IgD-negative memory B cell (primary cell): Measurements from ENCODE around the gene TBCC. TPM values are rescaled to one million over a fixed set of nuclear protein-coding genes. Genes with fewer than 3 reads are reported as not detected.

Experiments used
- H3K27ac Mint-ChIP-seq, 3 donors: one replicate each; pipeline ENCODE4 v1.8.0; 2020 to 2022; ENCODE audit warnings: mild to moderate bottlenecking in 3 of 3, mixed read lengths in 3 of 3, moderate library complexity in 1 of 3
- H3K27me3 Mint-ChIP-seq: one replicate; pipeline ENCODE4 v1.8.0; 2021; ENCODE audit warnings: mixed read lengths
- H3K36me3 Mint-ChIP-seq: one replicate; pipeline ENCODE4 v1.8.0; 2020; ENCODE audit warnings: mild to moderate bottlenecking, mixed read lengths
- H3K4me1 Mint-ChIP-seq, 3 donors: one replicate each; pipeline ENCODE4 v1.8.0; 2020 to 2022; ENCODE audit warnings: mixed read lengths in 3 of 3, mild to moderate bottlenecking in 1 of 3
- H3K4me3 Mint-ChIP-seq, 4 donors: one replicate each; pipeline ENCODE4 v1.8.0; 2020 to 2022; ENCODE audit warnings: mild to moderate bottlenecking in 4 of 4, mixed read lengths in 4 of 4, moderate library complexity in 3 of 4
- H3K9me3 Mint-ChIP-seq, 3 donors: one replicate each; pipeline ENCODE4 v1.8.0; 2020 to 2021; ENCODE audit warnings: mixed read lengths in 3 of 3, mild to moderate bottlenecking in 1 of 3
- polyA plus RNA-seq: library from polyadenylated mRNA; unstranded; fragments of 300-500 nt; fragmentation: Illumina TruSeq; gene quantifications from one replicate; pipeline ENCODE4 v1.2.3, GENCODE V29; 2021

Gene TBCC
- polyA plus RNA-seq, 1 donor from 2014 or later = 67.2 TPM

GRCh38 chr6:42729731-42730130, 16.2 kb downstream of the TBCC start:
- Mint-ChIP-seq H3K36me3 (no peaks in the 10 kb centered on the region), H3K27ac (no peak overlapping the region), H3K27me3 (no peaks in the 10 kb centered on the region), H3K4me1 (peaks cover 10 to 13% (median 13%) of the 10 kb centered on the region in 3 donors), H3K9me3 (no peaks in the 10 kb centered on the region), H3K4me3 (no peak overlapping the region)

GRCh38 chr6:42727627-42728026, 18.3 kb downstream of the TBCC start:
- Mint-ChIP-seq H3K4me1 (peaks cover 10 to 13% (median 13%) of the 10 kb centered on the region in 3 donors), H3K4me3 (peak overlapping the region; percentile 70 to 87 (median 82)), H3K27me3 (no peaks in the 10 kb centered on the region), H3K36me3 (no peaks in the 10 kb centered on the region), H3K27ac (no peak overlapping the region), H3K9me3 (no peaks in the 10 kb centered on the region)

- H3K36me3 Mint-ChIP-seq = no peaks in the 10 kb centered on the region
- peaks cover 10 to 13% (median 13%) of the 10 kb centered on the region in 3 donors for H3K4me1 Mint-ChIP-seq
- no peaks in the 10 kb centered on the region for H3K27me3 Mint-ChIP-seq
- H3K9me3 Mint-ChIP-seq = no peaks in the 10 kb centered on the region
- peak overlapping the region; percentile 21 to 93 (median 90) for H3K27ac Mint-ChIP-seq
- H3K4me3 Mint-ChIP-seq = peak overlapping the region; percentile 78 to 95 (median 90)
Measured at GRCh38 chr6:42727087-42727611, 18.8 kb downstream of the TBCC start.

- Mint-ChIP-seq H3K27me3 (no peaks in the 10 kb centered on the region), H3K9me3 (no peaks in the 10 kb centered on the region), H3K36me3 (no peaks in the 10 kb centered on the region), H3K4me3 (peak overlapping the region; percentile 78 to 95 (median 90)), H3K4me1 (peaks cover 10 to 13% (median 13%) of the 10 kb centered on the region in 3 donors), H3K27ac (peak overlapping the region; percentile 21 to 93 (median 90))
Measured at GRCh38 chr6:42726485-42727086, 19.3 kb downstream of the TBCC start.

- no peaks in the 10 kb centered on the region for H3K9me3 Mint-ChIP-seq
- H3K4me3 Mint-ChIP-seq = peak overlapping the region in 3 of 4 donors; percentile 78 to 95 (median 94)
- H3K36me3 Mint-ChIP-seq = no peaks in the 10 kb centered on the region
- H3K4me1 Mint-ChIP-seq = peaks cover 10 to 13% (median 13%) of the 10 kb centered on the region in 3 donors
- peak overlapping the region in 2 of 3 donors; percentile 21 to 90 for H3K27ac Mint-ChIP-seq
- H3K27me3 Mint-ChIP-seq = peaks cover 3% of the 10 kb centered on the region
Measured at GRCh38 chr6:42726026-42726425, 19.9 kb downstream of the TBCC start.

- Mint-ChIP-seq H3K9me3 (no peaks in the 10 kb centered on the region), H3K27me3 (peaks cover 3% of the 10 kb centered on the region), H3K27ac (no peak overlapping the region)
Measured at GRCh38 chr6:42724825-42725224, 21.1 kb downstream of the TBCC start.

GRCh38 chr6:42722497-42722896, 23.4 kb downstream of the TBCC start, which contains the start of gene PRPH2:
TSS of gene PRPH2 (minus strand) at chr6:42722597. CDS start at chr6:42722334, 263 bp downstream.
- Mint-ChIP-seq H3K36me3 (no peaks in the 10 kb centered on the region), H3K4me3 (peak within 1 kb of the TSS in 1 of 4 donors; percentile 55), H3K27ac (no peak within 1 kb of the TSS), H3K4me1 (peaks cover 10 to 13% (median 12%) of the 10 kb centered on the region in 3 donors), H3K9me3 (no peaks in the 10 kb centered on the region), H3K27me3 (peaks cover 3% of the 10 kb centered on the region)

More at GRCh38 chr6:42724825-42725224, 21.1 kb downstream of the TBCC start:
- no peak overlapping the region for H3K4me3 Mint-ChIP-seq
- no peaks in the 10 kb centered on the region for H3K36me3 Mint-ChIP-seq
- peaks cover 10 to 13% (median 13%) of the 10 kb centered on the region in 3 donors for H3K4me1 Mint-ChIP-seq

- H3K36me3 Mint-ChIP-seq = no peaks in the 10 kb centered on the region
- no peaks in the 10 kb centered on the region for H3K9me3 Mint-ChIP-seq
- peaks cover 0 to under 1% (median 0%) of the 10 kb centered on the region in 3 donors for H3K4me1 Mint-ChIP-seq
- no peak overlapping the region for H3K4me3 Mint-ChIP-seq
- no peak overlapping the region for H3K27ac Mint-ChIP-seq
- peaks cover 3% of the 10 kb centered on the region for H3K27me3 Mint-ChIP-seq
Measured at GRCh38 chr6:42720739-42721138, 25.2 kb downstream of the TBCC start.

- H3K4me1 Mint-ChIP-seq = no peaks in the 10 kb centered on the region
Measured at GRCh38 chr6:42715871-42716270, 30.0 kb downstream of the TBCC start.

GRCh38 chr6:42714098-42714761, 31.7 kb downstream of the TBCC start:
- Mint-ChIP-seq H3K9me3 (peaks cover 0 to 8% (median 0%) of the 10 kb centered on the region in 3 donors), H3K4me3 (no peak overlapping the region), H3K27ac (no peak overlapping the region), H3K4me1 (no peaks in the 10 kb centered on the region), H3K36me3 (no peaks in the 10 kb centered on the region), H3K27me3 (no peaks in the 10 kb centered on the region)

More at GRCh38 chr6:42715871-42716270, 30.0 kb downstream of the TBCC start:
- Mint-ChIP-seq H3K27ac (no peak overlapping the region), H3K27me3 (no peaks in the 10 kb centered on the region), H3K9me3 (peaks cover 0 to 8% (median 0%) of the 10 kb centered on the region in 3 donors), H3K36me3 (no peaks in the 10 kb centered on the region), H3K4me3 (no peak overlapping the region)

- Mint-ChIP-seq H3K36me3 (no peaks in the 10 kb centered on the region), H3K27ac (no peak overlapping the region), H3K4me1 (peaks cover 0 to 5% (median 0%) of the 10 kb centered on the region in 3 donors), H3K4me3 (no peak overlapping the region), H3K9me3 (peaks cover 0 to 8% (median 0%) of the 10 kb centered on the region in 3 donors), H3K27me3 (no peaks in the 10 kb centered on the region)
Measured at GRCh38 chr6:42711930-42712329, 34.0 kb downstream of the TBCC start.

- Mint-ChIP-seq H3K27ac (no peak overlapping the region), H3K36me3 (no peaks in the 10 kb centered on the region), H3K4me1 (peaks cover 0 to 5% (median 0%) of the 10 kb centered on the region in 3 donors), H3K9me3 (peaks cover 0 to 8% (median 0%) of the 10 kb centered on the region in 3 donors), H3K4me3 (no peak overlapping the region), H3K27me3 (no peaks in the 10 kb centered on the region)
Measured at GRCh38 chr6:42710316-42710715, 35.6 kb downstream of the TBCC start.

GRCh38 chr6:42709871-42710270, 36.0 kb downstream of the TBCC start:
- no peak overlapping the region for H3K27ac Mint-ChIP-seq
- no peaks in the 10 kb centered on the region for H3K36me3 Mint-ChIP-seq
- no peaks in the 10 kb centered on the region for H3K27me3 Mint-ChIP-seq
- peaks cover 0 to 5% (median 0%) of the 10 kb centered on the region in 3 donors for H3K4me1 Mint-ChIP-seq
- peaks cover 0 to 8% (median 0%) of the 10 kb centered on the region in 3 donors for H3K9me3 Mint-ChIP-seq
- H3K4me3 Mint-ChIP-seq = no peak overlapping the region

- Mint-ChIP-seq H3K4me1 (peaks cover 0 to 5% (median 0%) of the 10 kb centered on the region in 3 donors), H3K27ac (peak overlapping the region in 1 of 3 donors; percentile 50), H3K4me3 (no peak overlapping the region), H3K36me3 (peaks cover 2% of the 10 kb centered on the region), H3K9me3 (peaks cover 0 to 8% (median 0%) of the 10 kb centered on the region in 3 donors), H3K27me3 (no peaks in the 10 kb centered on the region)
Measured at GRCh38 chr6:42708096-42708495, 37.8 kb downstream of the TBCC start.

GRCh38 chr6:42707595-42707994, 38.3 kb downstream of the TBCC start:
- Mint-ChIP-seq H3K27ac (no peak overlapping the region), H3K36me3 (peaks cover 2% of the 10 kb centered on the region), H3K9me3 (peaks cover 0 to 8% (median 0%) of the 10 kb centered on the region in 3 donors), H3K4me1 (peaks cover 0 to 5% (median 0%) of the 10 kb centered on the region in 3 donors), H3K27me3 (no peaks in the 10 kb centered on the region), H3K4me3 (no peak overlapping the region)
